GM19372 (cell line): ENCODE data around the gene HSF2.
A peak's percentile ranks its signal among the peaks of the same experiment; 100 is the strongest.
"Not testable (repeated sequence)": the region's sequence is repeated elsewhere in the genome, so short reads cannot be mapped to it uniquely, and the experiment has no call there.

Experiments
- ATAC-seq: cut with Tn5 transposase; IDR thresholded peaks from one replicate; pipeline ENCODE4 v1.9.1; 2021; ENCODE audit warnings: mild to moderate bottlenecking, low read depth, moderate library complexity; ENCODE audit not compliant: unreplicated experiment

The HSF2 gene

DNA sequence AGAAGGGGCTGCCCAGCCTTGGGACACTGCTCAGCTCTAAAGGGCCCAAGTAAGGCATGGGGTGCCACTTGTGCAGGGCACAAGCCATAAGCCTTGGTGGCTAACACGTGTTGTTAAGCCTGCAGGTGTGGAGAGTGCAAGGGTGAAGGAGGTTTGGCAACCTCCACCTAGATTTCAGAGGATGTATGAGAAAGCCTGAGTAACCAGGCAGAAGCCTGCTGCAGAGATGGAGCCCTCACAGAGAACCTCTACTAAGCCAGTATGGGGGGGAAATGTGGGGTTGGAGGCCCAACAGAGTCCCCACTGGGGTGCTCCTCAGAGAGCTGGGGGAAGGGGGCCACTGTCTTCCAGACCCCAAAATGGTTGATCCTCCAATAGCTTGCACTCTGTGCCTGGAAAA, 39.5 kb downstream of the HSF2 start:
- ATAC-seq = no peak

DNA sequence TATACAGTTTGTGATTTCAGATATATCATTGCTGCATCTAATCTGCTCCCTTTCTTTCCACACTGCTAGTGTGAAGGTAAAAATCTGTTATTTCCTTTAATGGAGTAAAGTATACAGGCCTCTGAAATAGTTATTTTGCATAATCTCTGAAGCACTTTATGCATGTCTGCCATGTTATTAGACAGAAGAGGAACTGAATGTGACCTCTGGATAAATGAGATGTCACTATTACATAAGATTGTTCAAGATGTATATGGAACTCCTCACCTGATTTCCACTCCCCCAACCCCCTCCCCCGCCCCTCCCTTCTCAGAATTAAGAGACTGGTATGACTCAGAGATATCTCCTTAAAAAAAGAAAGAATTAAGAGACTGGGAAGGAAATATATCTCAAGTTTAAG, 45.8 kb downstream of the HSF2 start:
- ATAC-seq = no peak

DNA sequence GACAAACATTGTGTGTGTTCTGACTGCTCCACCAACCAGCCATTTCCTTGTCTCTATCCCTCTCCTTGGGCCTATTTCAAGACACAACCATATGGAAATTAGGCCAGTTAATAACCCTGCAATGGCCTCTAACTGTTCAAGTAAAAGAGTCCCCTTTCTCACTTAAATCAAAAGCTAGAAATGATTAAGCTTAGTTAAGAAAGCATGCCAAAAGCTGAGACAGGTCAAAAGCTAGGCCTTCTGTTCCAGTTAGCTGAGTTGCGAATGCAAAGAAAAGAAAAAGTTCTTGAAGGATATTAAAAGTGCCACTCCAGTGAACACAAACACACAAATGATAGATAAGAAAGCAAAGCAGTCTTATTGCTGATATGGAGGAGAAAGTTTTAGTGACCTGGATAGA, 49.6 kb downstream of the HSF2 start:
- no peak for ATAC-seq

DNA sequence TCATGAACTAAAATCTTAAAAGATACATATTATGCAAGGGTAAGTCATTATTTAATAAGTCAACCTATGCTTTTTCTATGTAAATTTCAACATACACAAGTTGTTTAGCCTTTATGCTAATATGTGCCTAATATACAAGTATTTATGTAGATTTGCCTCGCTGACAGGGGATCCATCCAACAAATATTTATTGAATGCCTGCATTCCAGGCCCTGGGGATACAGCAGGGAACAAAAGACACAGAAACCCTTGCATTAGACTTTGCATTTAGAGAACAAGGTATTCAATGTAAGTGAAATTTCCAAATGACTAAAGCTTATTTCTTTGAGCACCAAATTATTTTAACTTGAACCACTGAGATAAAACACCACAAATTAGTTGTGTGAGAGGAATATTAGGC, 53.1 kb downstream of the HSF2 start:
- ATAC-seq = no peak

DNA sequence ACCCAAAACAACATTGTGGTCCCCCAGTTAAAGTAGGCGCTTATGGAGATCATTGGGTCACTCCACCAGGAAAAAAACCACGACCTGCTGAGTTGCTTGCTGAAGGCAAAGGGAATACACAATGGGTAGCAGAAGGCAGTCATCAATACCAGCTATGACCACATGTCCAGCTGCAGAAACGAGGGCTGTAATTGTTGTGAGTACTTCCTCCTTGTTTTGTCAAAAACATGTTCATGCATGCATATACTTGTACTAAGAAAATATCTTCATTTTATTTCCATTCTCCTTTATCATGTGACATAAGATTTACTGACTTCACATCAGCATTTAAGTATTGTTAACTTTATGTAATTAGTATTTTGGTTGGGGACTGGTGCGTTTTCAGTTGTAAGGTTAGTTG, 55.2 kb downstream of the HSF2 start:
- ATAC-seq = no peak

DNA sequence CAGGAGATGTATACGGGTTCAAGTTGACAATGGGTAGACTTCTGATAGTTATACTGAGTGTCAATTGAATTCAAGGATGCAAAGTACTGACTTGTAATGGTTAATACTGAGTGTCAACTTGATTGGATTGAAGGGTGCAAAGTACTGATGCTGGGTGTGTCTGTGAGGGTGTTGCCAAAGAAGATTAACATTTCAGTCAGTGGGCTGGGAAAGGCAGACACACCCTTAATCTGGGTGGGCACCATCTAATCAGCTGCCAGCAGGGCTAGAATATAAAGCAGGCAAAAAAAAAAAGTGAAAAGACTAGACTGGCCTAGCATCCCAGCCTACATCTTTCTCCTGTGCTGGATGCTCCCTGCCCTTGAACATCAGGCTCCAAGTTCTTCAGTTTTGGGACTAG, 55.7 kb downstream of the HSF2 start:
- not testable (repeated sequence) for ATAC-seq

DNA sequence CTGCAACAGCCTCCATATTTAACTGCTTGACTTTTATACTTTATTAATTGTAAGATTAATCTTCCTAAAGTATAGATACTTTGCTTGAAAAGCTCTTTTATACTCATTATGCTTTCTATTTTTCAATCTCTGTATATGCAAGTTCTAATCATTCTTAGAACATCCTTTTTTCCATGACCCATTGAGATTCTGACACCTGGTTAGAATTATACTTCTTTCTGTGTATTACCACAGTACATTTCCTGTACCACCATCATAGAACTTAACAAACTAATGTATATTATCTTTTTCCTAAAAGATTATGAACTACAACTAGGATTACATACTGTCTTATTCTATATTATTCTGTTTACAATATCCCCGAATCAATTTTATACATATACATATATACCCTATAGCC, 58.6 kb downstream of the HSF2 start:
- no peak for ATAC-seq

DNA sequence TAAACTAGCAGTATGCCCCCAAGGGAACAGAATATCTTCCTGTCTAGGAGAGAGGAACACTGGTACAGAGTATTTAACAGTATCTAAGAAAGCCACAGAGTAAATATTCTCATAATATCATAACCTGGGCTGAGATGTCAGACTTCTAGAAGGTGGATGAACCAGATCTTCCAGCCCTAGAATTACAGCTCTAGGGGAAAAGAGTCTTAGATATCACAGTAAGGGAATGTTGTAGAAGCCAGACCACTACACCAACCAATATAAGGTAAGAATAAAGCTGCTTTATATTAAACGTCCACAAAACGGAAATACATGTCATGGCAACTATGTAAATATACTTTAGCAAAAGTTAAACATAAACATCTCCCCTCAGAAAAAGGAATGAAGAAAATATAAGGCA, 59.8 kb downstream of the HSF2 start:
- ATAC-seq = no peak

DNA sequence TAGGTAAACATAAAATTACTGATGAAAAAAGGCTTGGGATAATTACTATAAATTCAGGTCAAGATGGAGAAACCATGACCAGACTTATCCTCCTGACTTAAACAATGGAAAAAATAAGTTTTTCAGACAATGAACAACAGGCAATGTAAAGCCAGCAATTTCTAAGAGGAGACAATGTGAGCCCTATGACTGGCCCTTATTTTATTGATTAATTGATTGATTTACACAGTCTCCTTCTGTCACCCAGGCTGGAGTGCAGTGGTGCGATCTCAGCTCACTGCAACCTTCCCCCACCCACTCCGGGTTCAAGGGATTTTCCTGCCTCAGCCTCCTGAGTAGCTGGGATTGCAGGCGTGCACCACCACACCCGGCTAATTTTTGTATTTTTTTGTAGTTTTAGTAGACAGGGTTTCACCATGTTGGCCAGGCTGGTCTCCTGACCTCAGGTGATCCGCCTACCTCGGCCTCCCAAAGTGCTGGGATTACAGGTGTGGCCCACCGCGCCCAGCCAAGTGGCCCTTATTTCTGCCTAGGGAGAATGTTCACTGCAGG, 60.5 kb downstream of the HSF2 start:
- ATAC-seq = not testable (repeated sequence)

DNA sequence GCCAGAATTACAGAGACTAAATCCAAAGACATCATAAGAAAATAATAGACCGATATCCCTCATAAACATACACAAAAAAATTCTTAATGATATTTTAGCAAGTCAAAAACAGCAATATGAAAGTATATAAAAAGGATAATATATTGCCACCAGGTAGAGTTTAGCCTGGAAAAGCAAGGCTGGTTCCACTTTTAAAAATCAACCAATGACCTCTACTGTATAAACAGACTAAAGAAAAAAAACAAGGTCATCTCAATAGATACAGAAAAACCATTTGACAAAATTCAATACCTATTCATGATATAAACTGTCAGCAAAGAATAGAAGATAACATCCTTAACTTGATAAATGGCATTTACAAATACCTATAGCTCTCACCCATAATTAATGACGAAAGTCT, 62.4 kb downstream of the HSF2 start:
- no peak for ATAC-seq

DNA sequence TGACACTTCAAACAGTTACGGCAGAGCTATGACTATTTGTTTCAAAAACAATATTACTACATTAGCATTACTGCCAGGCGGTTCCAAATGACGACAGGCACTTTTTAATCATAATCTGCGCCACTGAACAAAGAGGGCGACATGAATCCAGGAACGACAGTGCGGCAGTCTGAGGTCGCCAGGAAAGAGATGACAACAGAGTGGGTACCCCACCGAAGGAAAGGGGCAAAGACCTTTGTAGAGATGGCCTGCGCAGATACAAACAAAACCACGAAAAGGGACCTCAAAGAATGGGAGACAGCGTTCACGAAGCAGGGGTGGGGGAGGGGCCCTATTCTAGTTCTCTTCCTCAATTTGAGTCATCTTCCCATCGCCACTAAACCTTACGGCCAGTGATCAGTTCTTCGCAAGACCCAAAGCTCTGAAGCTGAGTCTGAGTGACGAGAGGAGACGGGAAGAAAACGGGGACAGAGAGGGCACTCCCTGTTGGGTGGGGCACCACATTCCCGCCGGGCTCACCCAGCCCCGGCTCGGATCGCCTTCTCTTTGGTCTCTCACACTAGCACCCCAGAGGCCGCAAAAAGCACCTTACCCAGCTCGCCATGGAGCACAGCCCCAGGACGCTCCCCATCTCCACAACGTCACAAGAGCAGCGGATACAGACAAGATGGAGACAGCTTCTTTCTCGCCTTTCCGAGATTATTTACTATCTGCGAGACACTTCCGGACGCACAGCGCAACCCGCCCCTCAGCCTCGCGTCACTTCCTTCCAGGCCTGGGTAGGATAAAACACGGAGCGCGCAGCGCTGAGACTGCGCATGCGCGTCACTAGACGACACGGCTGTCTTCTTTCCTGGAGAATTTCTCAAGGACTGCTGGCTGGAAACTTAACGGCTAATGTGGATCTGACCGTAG, 71.9 kb downstream of the HSF2 start, which contains the start of gene SERINC1:
SERINC1 (minus strand) TSS at position 701 of the 915 bp plus-strand sequence; CDS start at position 631, 70 bp downstream.
- ATAC-seq = peak; percentile 99

DNA sequence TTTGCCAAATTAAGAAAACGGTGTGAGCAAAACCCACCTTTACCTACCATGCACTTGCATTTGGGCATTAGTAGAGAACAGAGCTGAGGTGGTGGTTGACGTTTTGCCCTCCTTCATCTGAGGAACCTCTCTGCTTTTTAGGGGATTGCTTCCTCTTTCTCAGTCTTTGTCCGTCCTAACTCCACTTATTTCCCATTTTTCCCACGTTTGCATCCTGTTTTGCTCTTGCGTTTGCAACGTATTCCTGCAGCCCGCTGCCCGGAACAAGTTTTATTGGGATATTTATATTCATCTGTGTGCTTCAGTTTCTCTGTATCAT, 72.5 kb downstream of the HSF2 start:
- ATAC-seq = peak; percentile 46

DNA sequence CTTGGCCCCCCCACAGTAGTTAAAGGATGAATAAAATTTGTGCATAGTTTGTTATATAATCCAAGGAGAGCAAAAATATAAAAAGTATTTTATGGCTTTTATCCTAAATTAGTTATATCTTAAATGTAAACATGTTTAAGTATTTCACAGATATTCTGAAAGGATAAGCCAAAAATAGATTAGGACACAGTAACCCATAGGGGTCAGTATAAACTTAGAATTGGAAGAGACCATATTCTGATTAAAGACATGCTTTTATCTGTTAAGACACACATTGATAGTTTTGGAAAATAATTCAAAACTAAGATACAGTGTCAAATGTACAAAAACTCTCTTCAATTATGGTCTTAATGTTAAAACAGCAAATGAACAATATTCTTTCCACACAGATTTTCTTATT, 76.7 kb downstream of the HSF2 start:
- ATAC-seq = no peak

DNA sequence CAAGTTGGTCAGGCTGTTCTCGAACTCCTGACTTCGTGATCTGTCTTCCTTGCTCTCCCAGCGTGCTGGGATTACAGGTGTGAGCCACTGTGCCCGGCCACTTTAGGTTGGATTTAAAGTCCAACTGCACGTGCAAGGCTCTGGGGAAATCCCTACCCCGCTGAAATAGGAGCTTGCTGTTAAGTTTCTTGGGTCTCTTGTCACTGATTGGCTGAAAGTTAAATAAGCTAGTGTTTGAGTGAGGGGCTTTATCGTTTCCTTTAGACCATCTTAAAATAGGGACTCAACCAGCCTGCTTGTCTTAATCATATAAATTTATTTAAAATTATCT, 83.3 kb downstream of the HSF2 start:
- no peak for ATAC-seq
